Skeletal muscle satellite cell (primary cell): ENCODE results near the gene ANKLE2.
"Not testable (repeated sequence)": the region's sequence is repeated elsewhere in the genome, so short reads cannot be mapped to it uniquely, and the experiment has no call there.

Source experiments
- H3K27me3 ChIP-seq: 2 replicates; pipeline ENCODE4 v1.7.0; 2013; ENCODE audit warnings: low read length; ENCODE audit not compliant: control insufficient read depth, insufficient read depth
- H3K36me3 ChIP-seq: 2 replicates; pipeline ENCODE4 v1.7.0; 2013; ENCODE audit warnings: mild to moderate bottlenecking, control low read depth, low read length; ENCODE audit not compliant: insufficient read depth
- H3K4me1 ChIP-seq: 2 replicates; pipeline ENCODE4 v1.7.0; 2013; ENCODE audit warnings: low read length; ENCODE audit not compliant: control insufficient read depth, insufficient read depth
- H3K4me2 ChIP-seq: 2 replicates; pipeline ENCODE4 v1.7.0; 2013; ENCODE audit warnings: mild to moderate bottlenecking, low read length
- H3K4me3 ChIP-seq: 2 replicates; pipeline ENCODE4 v1.7.0; 2013; ENCODE audit warnings: low read length
- H3K9ac ChIP-seq: 2 replicates; pipeline ENCODE4 v1.7.0; 2013; ENCODE audit warnings: mild to moderate bottlenecking, low read depth, low read length, moderate library complexity
- H3K9me3 ChIP-seq: replicated peaks from 2 replicates; pipeline ENCODE4 v1.7.0; 2013; ENCODE audit warnings: mild to moderate bottlenecking, control low read depth, low read length

The ANKLE2 gene

GRCh38 chr12:132776230-132776625 is 14.6 kb upstream of the ANKLE2 start:
- not testable (repeated sequence) for H3K9me3 ChIP-seq, H3K4me1 ChIP-seq, H3K27me3 ChIP-seq, H3K9ac ChIP-seq, H3K4me2 ChIP-seq, H3K4me3 ChIP-seq
- H3K36me3 ChIP-seq: peaks cover 86% of the 10 kb centered on the region

GRCh38 chr12:132775502-132776229 is 14.0 kb upstream of the ANKLE2 start:
- no peak overlapping the region for H3K9ac ChIP-seq
- no peaks in the 10 kb centered on the region for H3K27me3 ChIP-seq
- peaks cover 83% of the 10 kb centered on the region for H3K36me3 ChIP-seq
- no peaks in the 10 kb centered on the region for H3K9me3 ChIP-seq
- H3K4me2 ChIP-seq: no peak overlapping the region
- H3K4me3 ChIP-seq: no peak overlapping the region
- peaks cover 7% of the 10 kb centered on the region for H3K4me1 ChIP-seq

- no peak overlapping the region for H3K4me3 ChIP-seq
- H3K36me3 ChIP-seq: peaks cover 81% of the 10 kb centered on the region
- H3K9ac ChIP-seq: no peak overlapping the region
Measured at GRCh38 chr12:132774646-132775275, 13.1 kb upstream of the ANKLE2 start.

GRCh38 chr12:132774159-132774558 is 12.5 kb upstream of the ANKLE2 start:
- Histone ChIP-seq H3K4me1 (peaks cover 7% of the 10 kb centered on the region), H3K9ac (no peak overlapping the region), H3K36me3 (peaks cover 83% of the 10 kb centered on the region), H3K4me2 (no peak overlapping the region), H3K9me3 (no peaks in the 10 kb centered on the region), H3K27me3 (no peaks in the 10 kb centered on the region), H3K4me3 (no peak overlapping the region)

More at GRCh38 chr12:132774646-132775275, 13.1 kb upstream of the ANKLE2 start:
- Histone ChIP-seq H3K9me3 (no peaks in the 10 kb centered on the region), H3K27me3 (no peaks in the 10 kb centered on the region), H3K4me2 (no peak overlapping the region), H3K4me1 (peaks cover 7% of the 10 kb centered on the region)

GRCh38 chr12:132773077-132773955 is 11.7 kb upstream of the ANKLE2 start:
- no peak overlapping the region for H3K9ac ChIP-seq
- no peaks in the 10 kb centered on the region for H3K9me3 ChIP-seq
- no peaks in the 10 kb centered on the region for H3K27me3 ChIP-seq
- H3K4me2 ChIP-seq: no peak overlapping the region
- H3K4me3 ChIP-seq: no peak overlapping the region
- H3K4me1 ChIP-seq: peaks cover 14% of the 10 kb centered on the region
- H3K36me3 ChIP-seq: peaks cover 84% of the 10 kb centered on the region

GRCh38 chr12:132772606-132773005 is 11.0 kb upstream of the ANKLE2 start:
- no peaks in the 10 kb centered on the region for H3K27me3 ChIP-seq
- peaks cover 81% of the 10 kb centered on the region for H3K36me3 ChIP-seq
- H3K4me3 ChIP-seq: no peak overlapping the region
- no peak overlapping the region for H3K9ac ChIP-seq
- H3K4me1 ChIP-seq: peaks cover 17% of the 10 kb centered on the region
- no peaks in the 10 kb centered on the region for H3K9me3 ChIP-seq
- H3K4me2 ChIP-seq: no peak overlapping the region

GRCh38 chr12:132771126-132771838 is 9.7 kb upstream of the ANKLE2 start:
- no peak overlapping the region for H3K9ac ChIP-seq
- H3K36me3 ChIP-seq: peaks cover 68% of the 10 kb centered on the region
- H3K9me3 ChIP-seq: no peaks in the 10 kb centered on the region
- no peak overlapping the region for H3K4me2 ChIP-seq
- no peak overlapping the region for H3K4me3 ChIP-seq
- H3K4me1 ChIP-seq: peaks cover 25% of the 10 kb centered on the region
- H3K27me3 ChIP-seq: no peaks in the 10 kb centered on the region

GRCh38 chr12:132766380-132767085 is 4.9 kb upstream of the ANKLE2 start:
- H3K27me3 ChIP-seq: no peaks in the 10 kb centered on the region
- peaks cover 33% of the 10 kb centered on the region for H3K4me1 ChIP-seq
- H3K36me3 ChIP-seq: peaks cover 22% of the 10 kb centered on the region
- H3K9ac ChIP-seq: no peak overlapping the region
- H3K9me3 ChIP-seq: no peaks in the 10 kb centered on the region
- H3K4me3 ChIP-seq: peak overlapping the region; percentile 12
- H3K4me2 ChIP-seq: peak overlapping the region; percentile 17

GRCh38 chr12:132765361-132765760 is 3.7 kb upstream of the ANKLE2 start:
- H3K9me3 ChIP-seq: no peaks in the 10 kb centered on the region
- H3K4me3 ChIP-seq: no peak overlapping the region
- H3K27me3 ChIP-seq: no peaks in the 10 kb centered on the region
- H3K4me1 ChIP-seq: peaks cover 31% of the 10 kb centered on the region
- H3K9ac ChIP-seq: no peak overlapping the region
- peaks cover 16% of the 10 kb centered on the region for H3K36me3 ChIP-seq
- no peak overlapping the region for H3K4me2 ChIP-seq

- Histone ChIP-seq H3K4me2 (no peak overlapping the region), H3K27me3 (no peaks in the 10 kb centered on the region), H3K4me3 (no peak overlapping the region), H3K9ac (no peak overlapping the region), H3K9me3 (no peaks in the 10 kb centered on the region), H3K36me3 (peaks cover 8% of the 10 kb centered on the region), H3K4me1 (peaks cover 40% of the 10 kb centered on the region)
Measured at GRCh38 chr12:132764231-132764630, 2.6 kb upstream of the ANKLE2 start.
